Central memory CD4-positive, alpha-beta T cell (primary cell): ENCODE data around the gene OR56B4.
"Not testable (repeated sequence)": the region's sequence is repeated elsewhere in the genome, so short reads cannot be mapped to it uniquely, and the experiment has no call there.

Experiments used
- DNase-seq: peaks from one replicate; pipeline ENCODE4 v3.0.0; 2022
- total RNA-seq, 3 experiments: gene quantifications; one replicate each; lab custom pipeline; 2026; lab: John Stamatoyannopoulos, UW

OR56B4 gene, protein sequence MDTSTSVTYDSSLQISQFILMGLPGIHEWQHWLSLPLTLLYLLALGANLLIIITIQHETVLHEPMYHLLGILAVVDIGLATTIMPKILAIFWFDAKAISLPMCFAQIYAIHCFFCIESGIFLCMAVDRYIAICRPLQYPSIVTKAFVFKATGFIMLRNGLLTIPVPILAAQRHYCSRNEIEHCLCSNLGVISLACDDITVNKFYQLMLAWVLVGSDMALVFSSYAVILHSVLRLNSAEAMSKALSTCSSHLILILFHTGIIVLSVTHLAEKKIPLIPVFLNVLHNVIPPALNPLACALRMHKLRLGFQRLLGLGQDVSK
- total RNA-seq: 0 reads per million in 3 experiments

DNA sequence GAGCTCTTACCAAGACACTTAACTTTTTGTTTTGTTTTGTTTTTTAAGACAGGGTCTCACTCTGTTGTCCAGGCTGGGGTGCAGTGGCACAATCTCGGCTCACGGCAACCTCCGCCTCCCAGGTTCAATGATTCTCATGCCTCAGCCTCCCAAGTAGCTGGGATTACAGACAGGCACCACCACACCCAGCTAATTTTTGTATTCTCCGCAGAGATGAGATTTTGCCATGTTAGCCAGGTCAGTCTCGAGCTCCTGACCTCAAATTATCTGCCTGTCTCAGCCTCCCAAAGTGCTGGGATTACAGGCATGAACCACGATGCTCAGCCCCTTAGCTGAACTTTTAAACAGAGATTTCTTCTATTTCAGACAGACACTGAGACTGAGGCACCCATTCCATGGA lies at the start of gene OR56B4:
Gene OR56B4, plus strand, starts transcription at position 301 of the 400 bp plus-strand sequence. Its CDS starts 95 bp downstream, at position 396.
- DNase-seq: not testable (repeated sequence)

DNA sequence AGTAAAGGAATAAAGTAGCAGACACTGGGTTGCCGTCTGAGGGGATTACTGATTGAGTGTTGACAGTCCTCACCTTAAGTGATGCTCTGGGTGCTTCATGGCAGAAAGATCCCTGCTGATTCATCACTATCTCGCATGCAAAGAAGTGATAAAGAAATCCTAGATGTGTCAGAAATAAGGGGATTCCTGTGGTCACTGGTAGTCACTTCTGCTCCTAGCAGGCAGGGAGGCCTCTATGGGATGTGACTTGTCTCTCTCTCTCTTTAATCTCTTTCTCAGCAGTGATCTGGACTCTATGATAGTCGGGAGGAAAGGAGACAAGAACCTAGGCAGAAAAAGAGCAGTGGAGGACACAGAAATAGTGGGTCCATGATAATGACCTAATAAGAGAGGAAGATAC lies 46.0 kb upstream of the OR56B4 start:
- no peak for DNase-seq

DNA sequence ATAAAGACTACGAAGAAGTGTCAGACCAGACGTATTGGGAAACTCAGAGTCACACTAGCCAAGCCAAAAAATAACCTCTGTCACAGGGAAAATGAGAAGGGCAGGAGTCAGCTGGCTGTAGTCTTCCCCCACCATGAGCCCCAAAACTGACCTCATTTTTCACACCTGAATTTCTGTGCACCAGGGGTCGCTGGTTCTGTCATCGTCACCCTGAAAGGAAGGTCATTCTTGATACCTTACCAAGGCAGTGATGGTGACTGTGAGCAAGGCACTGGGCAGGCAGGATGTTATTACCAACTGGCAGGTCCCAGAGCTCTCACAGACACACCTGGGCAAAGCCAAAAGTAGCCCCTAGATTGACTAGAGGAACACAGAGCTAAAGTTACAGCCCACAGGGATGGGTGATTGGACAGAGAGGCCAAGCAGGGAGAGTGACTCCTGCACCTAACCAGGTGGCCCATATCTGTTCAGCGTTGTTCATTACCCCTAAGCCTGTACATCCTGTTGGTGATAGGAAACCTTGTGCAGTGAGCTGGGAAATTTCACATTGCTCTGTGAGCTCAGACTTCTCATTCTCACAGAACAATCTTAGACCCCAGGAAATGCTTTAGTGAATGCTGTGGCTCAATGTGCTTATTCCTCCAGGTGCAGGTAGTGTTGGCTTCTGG lies 44.7 kb upstream of the OR56B4 start:
- DNase-seq: no peak

DNA sequence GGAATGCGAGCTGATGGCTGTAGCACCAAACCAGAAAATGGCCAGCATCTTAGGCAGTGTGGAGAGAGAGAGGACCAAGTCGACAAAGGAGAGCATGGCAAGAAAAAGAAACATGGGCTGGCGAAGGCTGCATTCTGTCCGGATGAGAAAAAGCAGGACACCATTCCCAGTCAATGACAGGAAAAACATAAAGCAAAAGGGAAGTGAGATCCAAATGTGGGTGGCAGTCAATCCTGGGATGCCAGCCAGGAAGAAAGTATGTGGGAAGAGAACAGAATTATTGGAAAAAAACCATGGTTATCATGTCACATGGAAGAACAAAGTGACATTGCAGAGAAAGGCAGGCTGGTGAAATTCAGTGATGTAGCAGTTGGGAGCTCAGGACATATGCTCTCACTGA lies 40.0 kb upstream of the OR56B4 start:
- no peak for DNase-seq

DNA sequence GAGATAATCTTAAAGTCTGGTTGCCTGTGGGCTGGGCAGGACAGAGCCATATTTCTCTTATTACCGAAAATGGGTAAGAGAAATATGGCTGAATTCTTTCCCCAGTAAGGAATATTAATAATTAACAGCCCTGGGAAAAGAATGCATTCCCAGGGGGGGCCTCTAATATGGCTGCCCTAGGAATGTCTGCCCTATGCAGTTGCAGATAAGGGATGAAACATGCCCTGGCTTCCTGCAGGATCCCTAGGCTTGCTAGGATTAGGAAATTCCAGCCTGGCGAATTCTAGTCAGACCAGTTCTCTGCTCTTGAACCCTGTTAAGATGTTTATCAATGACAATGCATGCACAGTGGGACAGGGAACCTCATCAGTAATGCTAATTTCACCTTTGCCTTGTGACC lies 31.0 kb upstream of the OR56B4 start:
- DNase-seq: not testable (repeated sequence)

DNA sequence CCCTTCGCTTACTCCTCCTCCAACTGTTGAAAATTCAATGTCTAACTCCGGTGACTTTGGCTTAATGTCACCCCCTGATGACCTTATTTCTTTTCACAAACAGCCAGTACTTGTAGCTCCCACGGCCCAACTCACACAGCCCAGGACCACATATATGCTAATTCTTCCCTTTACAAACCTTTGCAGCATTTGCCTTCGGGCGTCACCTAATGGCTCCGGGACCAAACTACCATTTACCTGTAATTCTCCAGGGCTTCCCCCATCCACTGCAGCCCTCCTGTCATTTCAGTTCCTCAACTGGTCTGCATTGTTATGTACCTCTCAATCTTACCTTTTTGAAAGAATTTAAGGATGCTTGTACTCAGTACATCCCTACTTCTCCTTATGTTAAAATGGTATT lies 29.8 kb upstream of the OR56B4 start:
- no peak for DNase-seq

DNA sequence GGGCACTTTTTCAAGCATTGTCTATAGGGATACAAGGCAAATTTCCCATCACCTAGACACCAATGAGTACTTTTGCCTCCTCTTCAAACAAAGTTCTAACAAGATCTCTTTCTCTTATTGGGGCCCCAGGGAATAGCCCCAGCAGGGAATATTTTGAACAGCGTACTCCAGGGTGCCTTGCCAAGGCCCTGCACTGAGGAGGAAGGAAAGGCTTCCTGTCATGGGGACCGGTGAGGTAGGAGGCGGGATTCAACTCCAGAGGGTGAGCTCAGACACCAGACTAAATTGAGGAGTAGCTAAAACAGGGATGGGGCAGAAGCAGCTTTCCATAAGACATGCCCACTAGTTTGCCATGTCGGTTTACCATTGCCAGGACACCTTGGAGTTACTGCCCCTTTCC lies 28.0 kb upstream of the OR56B4 start:
- no peak for DNase-seq

DNA sequence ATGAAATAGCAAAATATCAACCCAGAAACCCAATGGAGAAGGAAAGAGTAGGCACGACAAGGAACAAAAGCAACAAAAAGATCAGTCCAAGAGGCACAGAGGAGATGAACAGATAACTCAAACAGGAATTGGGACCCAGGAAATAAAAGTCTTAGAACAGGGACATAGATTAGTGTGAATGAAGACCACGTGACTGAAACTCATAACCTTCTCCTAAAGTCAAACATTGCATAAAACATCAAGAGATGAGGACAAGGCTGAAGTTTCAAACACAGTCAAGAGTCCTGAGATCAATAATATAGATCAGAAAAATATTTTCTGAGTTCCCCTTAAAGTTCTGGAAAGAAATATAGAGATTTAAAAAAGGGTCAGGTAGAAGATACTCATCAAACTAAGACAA lies 24.4 kb upstream of the OR56B4 start:
- no peak for DNase-seq

DNA sequence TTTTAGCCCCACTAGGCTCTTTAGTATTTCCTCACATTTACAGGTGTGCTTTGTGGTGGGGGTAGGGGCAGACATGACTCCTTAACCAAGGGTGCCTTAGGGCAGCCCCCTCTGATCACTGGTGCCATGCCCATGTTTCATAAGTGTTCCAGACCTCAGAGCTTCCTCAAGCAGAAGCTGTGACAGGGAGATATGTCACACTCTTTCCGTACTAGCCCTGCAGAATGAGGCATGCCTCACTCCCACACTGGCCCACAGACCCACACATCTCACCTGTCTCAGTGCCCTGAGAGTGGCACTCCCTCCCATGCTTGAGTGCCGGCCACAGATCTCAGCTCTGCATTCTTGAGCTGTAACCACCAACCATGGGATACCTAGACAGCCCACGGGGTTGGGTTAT lies 22.9 kb upstream of the OR56B4 start:
- no peak for DNase-seq

DNA sequence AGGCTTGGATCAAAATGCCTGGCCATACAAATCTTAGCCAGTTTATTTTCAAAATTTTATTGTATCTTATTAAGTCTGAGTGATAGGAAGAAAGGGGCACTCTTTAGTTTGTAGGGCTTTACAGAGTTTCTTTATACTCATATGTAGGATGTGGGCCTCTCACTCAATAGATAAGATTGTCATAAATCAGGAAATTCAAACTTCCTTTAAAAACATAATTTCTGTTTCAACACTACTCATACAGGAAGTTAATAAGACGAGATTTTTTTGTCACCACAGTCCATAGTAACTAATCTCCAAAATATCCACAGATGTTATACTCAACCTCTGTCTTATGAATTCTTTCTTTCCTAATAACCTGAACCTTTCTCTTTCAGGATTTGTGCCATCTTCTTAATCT lies 13.3 kb upstream of the OR56B4 start:
- no peak for DNase-seq

DNA sequence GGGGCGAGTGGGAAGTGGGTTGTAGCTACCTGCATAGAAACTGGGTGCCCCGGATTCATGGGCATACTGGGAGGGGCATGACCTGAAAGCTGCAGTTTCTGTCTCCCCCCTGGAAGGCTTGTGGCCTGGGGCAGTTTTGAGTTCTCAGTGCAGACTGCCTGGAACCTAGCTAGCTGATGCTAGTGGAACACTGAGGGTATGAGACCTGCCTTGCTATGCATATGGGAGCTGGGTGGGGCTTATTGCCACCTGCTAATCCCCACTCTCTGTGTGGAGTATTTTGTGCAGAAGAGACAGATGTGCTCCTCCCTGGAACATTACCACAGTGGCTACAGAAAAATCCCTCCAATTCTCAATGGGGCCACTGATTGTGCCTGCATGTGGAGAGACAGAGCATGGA lies 11.7 kb upstream of the OR56B4 start:
- no peak for DNase-seq

DNA sequence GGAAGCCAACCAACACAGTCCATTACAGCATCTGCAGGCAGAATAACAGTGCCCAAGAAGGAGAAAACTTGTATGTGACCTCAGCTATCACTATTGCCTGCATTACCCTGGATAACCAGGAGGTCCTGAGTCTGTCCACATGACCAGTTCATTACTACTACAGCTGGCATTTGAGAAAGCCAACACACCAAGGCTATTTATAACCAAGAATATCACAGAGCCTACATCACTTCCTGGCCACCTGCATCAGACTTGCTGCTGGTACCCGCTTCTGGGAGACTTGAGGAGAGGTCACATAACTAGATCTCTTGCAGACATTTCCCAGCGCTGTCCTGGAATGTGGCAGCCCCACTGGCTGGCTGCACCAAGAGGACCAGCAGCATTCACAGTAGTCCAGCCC lies 11.1 kb upstream of the OR56B4 start:
- no peak for DNase-seq

DNA sequence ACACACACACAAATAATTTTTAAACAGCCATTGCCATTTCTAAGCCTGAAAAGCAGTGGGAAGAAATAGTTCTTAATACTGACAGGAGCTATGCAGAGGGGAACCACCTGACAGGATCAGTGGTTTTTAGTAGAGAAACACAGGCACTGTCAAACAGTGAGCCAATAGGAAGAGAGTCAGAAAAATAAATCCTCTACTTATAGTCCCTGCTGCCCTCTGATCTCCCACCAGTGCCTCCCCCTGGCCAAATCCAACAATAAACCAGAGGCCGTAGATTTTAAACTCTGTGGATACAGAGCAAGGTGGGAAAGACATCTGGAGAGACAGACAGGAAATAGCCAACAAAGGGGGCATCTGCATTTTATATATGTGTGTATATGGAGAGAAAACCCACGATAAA lies 7.9 kb upstream of the OR56B4 start:
- DNase-seq: no peak

DNA sequence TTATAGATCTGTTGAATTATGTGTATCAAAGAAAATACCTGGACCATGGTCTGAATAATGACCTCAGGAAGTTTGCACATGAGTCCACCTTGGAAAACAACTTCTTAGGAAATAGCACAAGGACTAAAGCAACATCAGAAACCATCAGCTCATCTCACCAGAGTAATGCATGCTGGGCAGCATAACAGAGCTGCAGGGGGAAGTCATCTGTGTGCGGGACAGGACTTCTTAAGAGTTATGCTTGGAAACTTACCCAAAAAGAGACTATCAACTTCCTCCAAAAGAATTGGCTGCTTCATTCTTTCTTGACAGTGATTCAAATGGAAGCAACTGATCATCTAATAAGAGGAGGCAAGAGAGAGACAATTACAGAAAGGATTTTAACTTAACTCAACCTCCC lies 2.5 kb downstream of the OR56B4 start:
- DNase-seq: no peak

DNA sequence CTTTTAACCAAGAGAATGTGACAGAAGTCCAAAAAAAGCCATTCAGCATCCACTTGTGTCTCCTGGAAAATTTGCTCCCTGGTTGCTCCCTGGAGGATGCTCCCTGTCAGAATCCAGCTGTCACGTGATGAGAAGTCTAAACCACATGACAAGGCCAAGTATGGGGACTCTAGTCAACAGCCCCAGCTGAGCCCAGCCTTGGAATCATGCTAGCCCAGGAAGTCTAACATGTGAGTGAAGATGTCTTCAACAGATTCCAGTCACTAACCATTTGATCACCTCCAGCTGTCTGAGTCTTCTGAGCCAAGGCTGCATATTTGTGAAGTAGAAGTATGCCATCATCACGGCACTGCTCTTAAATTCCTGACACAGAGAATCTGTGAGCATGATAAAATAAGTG lies 4.2 kb downstream of the OR56B4 start:
- no peak for DNase-seq

DNA sequence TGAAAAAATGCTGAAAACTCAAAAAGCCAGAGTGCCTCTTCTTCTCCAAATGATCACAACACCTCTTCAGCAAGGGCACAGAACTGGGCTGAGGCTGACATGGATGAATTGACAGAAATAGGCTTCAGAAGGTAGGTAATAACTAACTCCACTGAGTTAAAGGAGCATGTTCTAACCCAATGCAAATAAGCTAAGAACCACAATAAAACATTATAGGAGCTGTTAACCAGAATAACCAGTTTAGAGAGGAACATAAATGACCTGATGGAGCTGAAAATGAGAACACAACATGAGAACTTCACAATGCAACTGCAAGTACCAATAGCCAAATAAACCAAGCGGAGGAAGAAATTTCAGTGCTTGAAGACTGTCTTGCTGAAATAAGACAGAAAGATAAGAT lies 9.2 kb downstream of the OR56B4 start:
- DNase-seq: no peak

DNA sequence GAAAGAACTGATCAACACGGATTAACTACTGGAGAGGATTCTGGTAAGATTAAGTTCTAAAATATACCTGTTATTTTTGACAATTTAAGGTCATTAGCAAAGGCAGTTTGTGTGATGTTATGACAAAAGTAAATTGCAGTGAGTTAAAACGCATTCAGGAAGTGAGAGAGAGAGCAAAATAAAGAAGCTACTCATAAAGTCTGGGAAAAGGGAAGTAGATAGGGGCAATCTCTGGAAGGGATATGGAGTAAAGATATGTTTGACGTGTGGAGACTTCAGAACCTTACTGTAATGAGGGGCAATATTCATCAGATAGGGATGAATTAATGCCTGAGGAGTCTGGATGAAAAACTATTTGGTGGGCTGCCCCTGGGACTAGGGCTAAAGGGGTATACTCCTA lies 16.8 kb downstream of the OR56B4 start:
- DNase-seq: no peak

DNA sequence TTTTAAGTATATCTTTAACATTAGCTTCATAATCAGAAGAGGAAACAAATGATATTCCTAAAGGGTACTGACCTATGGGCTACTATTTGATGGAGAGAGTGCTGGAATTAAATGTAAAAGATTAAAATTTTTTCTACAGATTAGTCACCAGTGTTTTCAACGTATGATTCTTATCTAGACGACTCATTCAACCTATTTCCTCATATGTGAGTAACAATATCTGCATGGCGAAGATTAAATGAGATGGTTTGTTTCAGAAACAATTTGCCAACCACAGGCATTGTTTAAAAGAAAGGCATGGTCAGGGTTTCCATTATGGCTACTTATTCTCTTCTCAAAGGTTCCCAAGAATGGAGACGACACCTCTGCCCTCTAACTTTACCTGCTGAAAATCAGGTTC lies 20.4 kb downstream of the OR56B4 start:
- DNase-seq: no peak

DNA sequence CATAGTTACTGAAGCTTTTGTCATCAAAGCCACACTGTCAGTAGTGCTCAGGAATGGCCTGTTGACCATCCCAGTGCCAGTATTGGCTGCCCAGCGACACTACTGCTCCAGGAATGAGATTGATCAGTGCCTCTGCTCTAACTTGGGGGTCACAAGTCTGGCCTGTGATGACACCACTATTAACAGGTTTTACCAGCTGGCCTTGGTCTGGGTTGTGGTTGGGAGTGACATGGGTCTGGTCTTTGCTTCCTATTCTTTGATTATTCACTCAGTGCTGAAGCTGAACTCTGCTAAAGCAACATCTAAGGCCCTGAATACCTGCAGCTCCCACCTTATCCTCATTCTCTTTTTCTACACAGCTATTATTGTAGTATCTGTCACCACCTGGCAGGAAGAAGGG lies 21.5 kb downstream of the OR56B4 start:
- no peak for DNase-seq

DNA sequence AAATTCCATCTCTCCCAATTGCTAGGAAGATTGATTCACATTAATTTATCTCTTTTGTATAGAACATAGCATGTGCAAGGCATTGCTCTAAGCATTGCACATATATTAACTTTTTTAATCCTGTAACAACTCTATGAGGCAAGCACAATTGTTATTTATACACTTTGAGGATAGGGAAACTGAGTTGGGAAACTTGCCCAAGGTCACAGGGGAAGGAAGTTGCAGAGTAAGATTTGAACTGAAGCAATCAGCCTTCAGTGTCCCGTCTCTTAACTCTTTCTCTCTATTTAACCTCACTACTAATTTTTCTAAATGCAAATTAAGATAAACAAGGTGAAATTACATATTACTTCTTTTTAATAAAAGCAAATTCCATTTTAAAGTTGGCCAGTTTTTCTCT lies 22.2 kb downstream of the OR56B4 start:
- no peak for DNase-seq

DNA sequence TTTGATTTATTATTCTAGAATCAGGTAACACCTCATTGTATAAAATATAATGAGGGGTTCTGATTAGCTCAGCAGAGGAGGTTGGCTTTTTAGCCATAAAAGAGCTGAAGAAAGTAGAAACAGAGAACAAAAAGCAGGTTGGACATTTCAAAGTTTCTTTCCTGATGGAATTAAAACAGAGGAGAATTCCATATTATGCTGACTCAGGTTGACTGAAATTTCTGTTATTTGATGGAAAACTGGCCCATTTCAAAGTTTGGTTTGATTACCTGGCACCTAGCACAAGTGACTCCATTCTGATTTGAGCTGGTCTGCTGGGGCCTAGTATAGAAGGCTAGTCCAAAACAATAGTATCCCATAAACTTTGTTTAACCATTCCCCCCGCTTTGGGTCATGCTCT lies 24.9 kb downstream of the OR56B4 start:
- no peak for DNase-seq

DNA sequence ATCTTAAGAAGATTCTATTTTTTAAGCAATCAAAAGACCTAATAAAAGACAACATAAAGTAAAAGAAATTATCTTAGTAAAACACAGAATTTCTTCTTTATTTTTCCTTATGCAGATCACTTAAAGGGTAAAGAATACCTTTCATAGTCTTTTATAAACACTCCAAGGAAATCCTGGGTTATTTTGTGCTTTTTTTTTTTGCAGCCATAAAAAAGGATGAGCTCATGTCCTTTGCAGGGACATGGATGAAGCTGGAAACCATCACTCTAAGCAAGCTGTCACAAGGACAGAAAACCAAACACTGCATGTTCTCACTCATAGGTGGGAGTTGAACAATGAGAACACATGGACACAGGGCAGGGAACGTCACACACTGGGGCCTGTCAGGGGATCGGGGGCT lies 28.5 kb downstream of the OR56B4 start:
- not testable (repeated sequence) for DNase-seq

DNA sequence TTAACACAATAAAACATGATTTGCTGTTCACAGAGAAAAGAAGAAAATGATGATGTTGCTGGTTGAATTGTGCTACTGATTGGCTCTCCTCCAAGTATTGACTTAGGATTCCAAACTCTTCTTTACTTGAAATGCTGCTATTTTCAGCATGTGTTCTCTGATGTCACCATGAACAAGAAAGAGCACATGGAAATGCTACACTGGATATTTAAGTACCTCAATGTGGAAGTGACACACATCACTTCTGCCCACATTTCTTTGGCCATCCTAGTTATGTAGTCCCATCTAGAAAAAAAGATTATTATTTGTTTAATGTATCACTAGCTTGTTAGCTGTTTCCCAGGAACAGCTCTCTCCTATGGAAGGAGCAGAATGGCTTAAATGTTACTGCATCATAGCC lies 35.5 kb downstream of the OR56B4 start:
- DNase-seq: no peak

DNA sequence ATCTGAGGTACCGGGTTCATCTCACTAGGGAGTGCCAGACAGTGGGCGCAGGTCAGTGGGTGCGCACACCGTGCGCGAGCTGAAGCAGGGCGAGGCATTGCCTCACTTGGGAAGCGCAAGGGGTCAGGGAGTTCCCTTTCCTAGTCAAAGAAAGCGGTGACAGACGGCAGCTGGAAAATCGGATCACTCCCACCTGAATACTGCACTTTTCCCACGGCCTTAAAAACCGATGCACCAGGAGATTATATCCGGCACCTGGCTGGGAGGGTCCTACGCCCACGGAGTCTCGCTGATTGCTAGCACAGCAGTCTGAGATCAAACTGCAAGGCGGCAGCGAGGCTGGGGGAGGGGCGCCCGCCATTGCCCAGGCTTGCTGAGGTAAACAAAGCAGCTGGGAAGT lies 36.3 kb downstream of the OR56B4 start:
- not testable (repeated sequence) for DNase-seq

DNA sequence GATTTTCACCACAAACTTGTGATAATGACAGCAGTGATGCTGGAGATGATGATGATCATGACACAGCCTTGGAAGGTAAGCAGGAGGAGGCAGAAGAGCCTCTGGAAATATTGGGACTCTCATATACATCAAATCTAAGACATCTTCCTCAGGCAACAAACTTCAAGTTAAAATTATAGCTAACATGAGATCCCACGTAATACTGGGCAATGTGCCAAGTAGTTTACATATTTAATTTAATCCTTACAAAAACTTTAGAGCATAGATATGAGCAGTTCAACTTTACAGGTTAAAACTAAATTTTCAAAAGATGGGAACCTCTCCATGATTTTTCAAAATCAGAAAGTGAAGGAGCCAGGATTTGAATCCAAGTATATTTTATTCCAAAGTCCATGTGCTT lies 43.6 kb downstream of the OR56B4 start:
- no peak for DNase-seq
